Tibial artery (tissue), 4 donors: ENCODE measurements around the gene SH2D7.

Experiments
- DNase-seq, 2 donors: peaks; one replicate each; pipeline ENCODE4 v3.0.0-alpha.2; 2019
- H3K27ac ChIP-seq, 2 donors: fragments of 200-600 bp; sonication (generic) in 1 of 2; 1 replicate in 1 of 2; 2 replicates in 1 of 2; pipeline ENCODE4 v1.5.1; 2018 to 2019; ENCODE audit warnings: mild to moderate bottlenecking in 1 of 2
- H3K27me3 ChIP-seq, 2 donors: fragments of 200-600 bp; sonication (generic) in 1 of 2; one replicate each; pipeline versions ENCODE4 v1.5.1 to v1.6.0; 2016 to 2019
- H3K36me3 ChIP-seq, 3 donors: fragments of 200-600 bp; sonication (generic) in 2 of 3; one replicate each; pipeline ENCODE4 v1.5.1; 2016 to 2019; ENCODE audit warnings: mild to moderate bottlenecking in 2 of 3
- H3K4me1 ChIP-seq, 4 donors: fragments of 200-600 bp; sonication (generic) in 2 of 4; 1 replicate in 3 of 4; 2 replicates in 1 of 4; pipeline ENCODE4 v1.5.1; 2016 to 2019
- H3K4me3 ChIP-seq, 2 donors: fragments of 200-600 bp; sonication (generic) in 1 of 2; 1 replicate in 1 of 2; 2 replicates in 1 of 2; pipeline ENCODE4 v1.5.1; 2018 to 2019; ENCODE audit warnings: mild to moderate bottlenecking in 2 of 2
- H3K9me3 ChIP-seq, 3 donors: fragments of 200-600 bp; sonication (generic) in 1 of 3; one replicate each; pipeline ENCODE4 v1.5.1; 2016 to 2019
- intact Hi-C: fragments of 100-400 bp; cut with DNase I; formaldehyde crosslinking; loops from one replicate; pipeline ENCODE4 v1.15.0; 2023; ENCODE audit warnings: low total_unique reads
- TF ChIP-seq, protein P1 (sequence below), 2 experiments: fragments of 200-600 bp in 1 of 2; fragments of 450-650 bp in 1 of 2; IDR thresholded peaks; one replicate each; pipeline ENCODE4 v1.5.1; 2017 to 2019; ENCODE audit warnings: antibody characterized with exemption in 2 of 2, mild to moderate bottlenecking in 1 of 2, moderate library complexity in 1 of 2

The SH2D7 gene

DNA sequence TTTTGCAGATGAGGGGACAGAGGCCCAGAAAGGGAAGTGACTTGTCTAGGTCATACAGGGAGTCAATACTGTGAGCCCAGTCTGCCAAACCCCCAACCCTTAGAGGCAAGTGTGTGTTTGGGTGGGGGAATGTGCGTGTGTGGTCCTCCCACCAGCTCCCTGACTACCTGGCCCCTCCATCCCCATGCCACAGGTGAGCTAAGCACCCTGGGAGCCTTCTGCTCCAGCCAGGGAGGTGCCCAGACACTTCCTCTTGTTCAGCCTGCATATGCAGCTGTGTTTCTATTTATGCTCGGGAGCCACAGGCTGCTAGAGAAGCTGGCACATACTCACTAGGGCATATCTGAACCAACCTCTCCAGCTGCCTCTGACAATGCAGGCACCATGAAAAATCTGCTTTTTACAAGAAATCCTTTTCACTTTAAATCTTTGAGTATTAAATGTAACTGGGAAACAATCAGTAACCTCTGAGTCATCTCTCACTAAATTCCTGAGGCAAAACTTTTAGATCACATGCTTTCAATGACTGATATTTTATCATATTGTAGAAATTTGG is 35.6 kb upstream of the SH2D7 start:
- Histone ChIP-seq H3K36me3 (peaks cover 9 to 23% (median 21%) of the 10 kb centered on the region in 3 donors), H3K9me3 (no peaks in the 10 kb centered on the region), H3K27ac (peak overlapping the region; percentile 59 to 87), H3K27me3 (no peaks in the 10 kb centered on the region), H3K4me1 (peaks cover 0 to 85% (median 54%) of the 10 kb centered on the region in 4 donors), H3K4me3 (no peak overlapping the region)
- intact Hi-C loops: no loop called here
- peak in 1 of 2 donors; percentile 68 for DNase-seq
- TF ChIP-seq, protein P1, sequence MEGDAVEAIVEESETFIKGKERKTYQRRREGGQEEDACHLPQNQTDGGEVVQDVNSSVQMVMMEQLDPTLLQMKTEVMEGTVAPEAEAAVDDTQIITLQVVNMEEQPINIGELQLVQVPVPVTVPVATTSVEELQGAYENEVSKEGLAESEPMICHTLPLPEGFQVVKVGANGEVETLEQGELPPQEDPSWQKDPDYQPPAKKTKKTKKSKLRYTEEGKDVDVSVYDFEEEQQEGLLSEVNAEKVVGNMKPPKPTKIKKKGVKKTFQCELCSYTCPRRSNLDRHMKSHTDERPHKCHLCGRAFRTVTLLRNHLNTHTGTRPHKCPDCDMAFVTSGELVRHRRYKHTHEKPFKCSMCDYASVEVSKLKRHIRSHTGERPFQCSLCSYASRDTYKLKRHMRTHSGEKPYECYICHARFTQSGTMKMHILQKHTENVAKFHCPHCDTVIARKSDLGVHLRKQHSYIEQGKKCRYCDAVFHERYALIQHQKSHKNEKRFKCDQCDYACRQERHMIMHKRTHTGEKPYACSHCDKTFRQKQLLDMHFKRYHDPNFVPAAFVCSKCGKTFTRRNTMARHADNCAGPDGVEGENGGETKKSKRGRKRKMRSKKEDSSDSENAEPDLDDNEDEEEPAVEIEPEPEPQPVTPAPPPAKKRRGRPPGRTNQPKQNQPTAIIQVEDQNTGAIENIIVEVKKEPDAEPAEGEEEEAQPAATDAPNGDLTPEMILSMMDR (IDR thresholded peaks at IDR 0.05): no peak

DNA sequence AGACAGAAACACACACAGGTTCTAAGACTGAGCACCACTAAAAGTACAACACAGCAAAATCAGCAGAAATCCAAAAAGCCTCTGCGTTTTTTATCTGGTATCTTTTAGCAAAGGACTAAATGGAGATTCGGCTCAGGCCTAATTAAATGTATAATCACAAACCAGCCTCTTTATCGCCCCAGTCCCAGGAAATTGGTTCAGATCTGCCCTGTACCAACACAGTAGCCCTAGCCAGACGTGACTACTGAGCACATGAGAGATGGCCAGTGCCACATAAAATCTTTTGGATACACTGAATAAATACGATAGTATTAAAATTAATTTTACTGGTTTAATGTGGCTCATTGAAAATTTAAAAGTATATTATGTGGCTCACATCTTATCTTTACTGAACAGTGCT is 34.6 kb upstream of the SH2D7 start:
- Histone ChIP-seq H3K9me3 (no peaks in the 10 kb centered on the region), H3K27me3 (no peaks in the 10 kb centered on the region), H3K36me3 (peaks cover 9 to 13% (median 12%) of the 10 kb centered on the region in 3 donors), H3K27ac (peak overlapping the region; percentile 59 to 87), H3K4me1 (peaks cover 0 to 85% (median 56%) of the 10 kb centered on the region in 4 donors), H3K4me3 (no peak overlapping the region)
- intact Hi-C loops: no loop called here
- peak in 1 of 2 donors; percentile 4 for DNase-seq
- TF ChIP-seq, protein P1 (IDR thresholded peaks at IDR 0.05): no peak

DNA sequence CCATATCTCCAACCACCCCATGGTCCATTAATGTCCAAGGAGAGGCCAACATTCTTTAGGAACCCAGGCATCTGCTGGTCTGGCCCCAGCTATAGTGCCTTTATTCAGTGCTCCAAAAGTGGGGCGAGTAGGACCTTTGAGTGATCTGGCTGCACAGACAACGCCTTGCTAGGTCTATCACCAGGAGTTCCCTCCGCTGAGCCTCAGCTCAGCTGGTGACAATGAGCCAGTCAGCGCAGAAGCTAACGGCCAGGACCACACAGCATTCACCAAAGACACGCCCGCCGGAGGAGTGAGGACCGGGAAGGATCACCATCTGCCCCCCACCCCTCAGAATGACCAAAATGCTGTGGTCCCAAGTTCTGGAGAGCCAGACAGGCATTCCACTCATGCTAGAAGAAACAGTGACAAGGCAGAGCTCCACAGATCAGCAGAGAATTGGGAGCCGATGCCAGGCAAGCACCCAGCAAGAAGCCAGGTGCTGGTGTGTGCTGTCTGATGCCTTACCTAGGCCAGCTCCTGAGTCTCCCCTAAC is 33.9 kb upstream of the SH2D7 start:
- no peaks in the 10 kb centered on the region for H3K27me3 ChIP-seq
- TF ChIP-seq, protein P1 (IDR thresholded peaks at IDR 0.05): no peak
- H3K4me1 ChIP-seq: peaks cover 0 to 92% (median 59%) of the 10 kb centered on the region in 4 donors
- peak in 1 of 2 donors; percentile 53 for DNase-seq
- no peak overlapping the region for H3K4me3 ChIP-seq
- intact Hi-C loops: no loop called here
- H3K9me3 ChIP-seq: no peaks in the 10 kb centered on the region
- peaks cover 3 to 7% (median 5%) of the 10 kb centered on the region in 3 donors for H3K36me3 ChIP-seq
- peak overlapping the region; percentile 59 to 87 for H3K27ac ChIP-seq

DNA sequence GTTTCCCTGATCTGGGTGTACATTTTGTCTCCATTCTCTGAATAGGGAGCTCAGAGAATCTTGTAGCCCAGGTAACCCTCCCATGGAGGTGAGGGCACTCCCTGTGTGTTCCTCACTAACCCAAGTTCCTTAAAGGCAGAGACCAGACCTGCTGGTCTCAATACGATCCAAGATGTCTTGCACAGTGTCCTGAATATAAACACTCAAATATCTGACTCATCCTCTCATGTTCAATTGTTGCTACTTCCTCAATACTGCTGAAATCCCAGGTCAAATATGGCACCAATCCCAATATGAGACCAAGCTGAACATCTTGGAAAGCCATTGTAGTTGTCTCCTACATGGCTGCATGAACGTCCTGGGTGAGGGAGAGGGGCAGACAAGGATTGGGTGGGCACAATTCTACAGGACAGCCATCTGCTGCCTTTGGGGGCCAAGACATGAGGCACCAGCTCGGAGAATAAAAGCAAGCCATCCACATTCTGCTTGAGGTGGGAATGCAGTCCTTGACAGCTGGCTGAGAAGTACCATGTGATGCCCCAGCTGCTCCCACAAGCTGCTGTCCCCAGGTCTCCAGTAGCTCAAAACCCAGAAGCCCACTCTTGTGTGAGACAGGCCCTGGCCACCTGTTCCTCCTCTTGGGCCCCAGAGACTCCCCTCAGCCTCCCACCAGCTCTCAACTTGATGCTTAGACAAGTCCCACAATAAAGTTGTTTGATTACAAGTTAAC is 33.1 kb upstream of the SH2D7 start:
- TF ChIP-seq, protein P1 (IDR thresholded peaks at IDR 0.05): no peak
- DNase-seq: peak in 1 of 2 donors; percentile 59
- no peaks in the 10 kb centered on the region for H3K9me3 ChIP-seq
- intact Hi-C loops: no loop called here
- peak overlapping the region; percentile 54 to 87 for H3K27ac ChIP-seq
- H3K27me3 ChIP-seq: no peaks in the 10 kb centered on the region
- no peaks in the 10 kb centered on the region for H3K36me3 ChIP-seq
- H3K4me3 ChIP-seq: no peak overlapping the region
- peaks cover 0 to 100% (median 67%) of the 10 kb centered on the region in 4 donors for H3K4me1 ChIP-seq

DNA sequence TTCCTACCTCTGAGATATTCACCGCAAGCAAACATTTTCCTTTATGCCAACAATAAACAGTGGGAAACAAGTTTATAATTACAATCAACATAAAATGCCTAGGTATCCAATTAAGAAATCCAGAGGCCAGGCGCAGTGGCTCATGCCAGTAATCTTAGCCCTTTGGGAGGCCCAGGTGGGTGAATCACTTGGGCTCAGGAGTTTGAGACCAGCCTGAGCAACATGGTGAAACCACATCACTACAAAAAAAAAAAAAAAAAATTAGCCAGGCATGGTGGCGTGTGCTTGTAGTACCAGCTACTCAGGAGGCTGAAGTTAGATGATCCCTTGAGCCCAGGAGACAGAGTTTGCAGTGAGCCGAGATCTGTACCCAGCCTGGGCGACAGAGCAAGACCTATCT is 32.1 kb upstream of the SH2D7 start:
- intact Hi-C loops: no loop called here
- Histone ChIP-seq H3K4me3 (no peak overlapping the region), H3K27me3 (no peaks in the 10 kb centered on the region), H3K9me3 (no peaks in the 10 kb centered on the region), H3K4me1 (peaks cover 0 to 100% (median 69%) of the 10 kb centered on the region in 4 donors), H3K27ac (peak overlapping the region; percentile 81 to 87), H3K36me3 (no peaks in the 10 kb centered on the region)
- TF ChIP-seq, protein P1 (IDR thresholded peaks at IDR 0.05): no peak
- DNase-seq: peak in 1 of 2 donors; percentile 42
